ENCODE measurements around the gene GCK.

The GCK gene

GRCh38 chr7:44153948-44154335, 35.3 kb downstream of the GCK start:
- no peak for DNase-seq

- no peak for DNase-seq
Measured at GRCh38 chr7:44152971-44153947, 36.0 kb downstream of the GCK start.

GRCh38 chr7:44151956-44152355, 37.3 kb downstream of the GCK start:
- DNase-seq, result no peak

GRCh38 chr7:44150966-44151941, 38.0 kb downstream of the GCK start:
- DNase-seq, result no peak

- no peak for DNase-seq
Measured at GRCh38 chr7:44150466-44150832, 38.8 kb downstream of the GCK start.

- no peak for DNase-seq
Measured at GRCh38 chr7:44149571-44150465, 39.4 kb downstream of the GCK start.

- no peak for DNase-seq
Measured at GRCh38 chr7:44148961-44149536, 40.2 kb downstream of the GCK start.

GRCh38 chr7:44148166-44148565, 41.1 kb downstream of the GCK start:
- no peak for DNase-seq

GRCh38 chr7:44147026-44147991, 41.9 kb downstream of the GCK start:
- no peak for DNase-seq

GRCh38 chr7:44145969-44146911, 43.0 kb downstream of the GCK start:
- DNase-seq, result no peak

- DNase-seq, result no peak
Measured at GRCh38 chr7:44145479-44145968, 43.7 kb downstream of the GCK start.

- DNase-seq, result no peak
Measured at GRCh38 chr7:44144968-44145478, 44.2 kb downstream of the GCK start.

- no peak for DNase-seq
Measured at GRCh38 chr7:44144426-44144967, 44.7 kb downstream of the GCK start.

- DNase-seq, result no peak
Measured at GRCh38 chr7:44143646-44144250, 45.5 kb downstream of the GCK start.

- no peak for DNase-seq
Measured at GRCh38 chr7:44142028-44142427, 47.2 kb downstream of the GCK start.

GRCh38 chr7:44141221-44141850, 47.9 kb downstream of the GCK start, which contains the start of gene MYL7:
MYL7 (minus strand) TSS chr7:44141332; CDS start chr7:44141305, 27 bp downstream.
- DNase-seq, result no peak

GRCh38 chr7:44140341-44140740, 48.9 kb downstream of the GCK start:
- DNase-seq, result no peak
